LHCN-M2 (cell line): ENCODE data around the gene THSD7B. TPM values are rescaled to one million over a fixed set of nuclear protein-coding genes. Genes with fewer than 3 reads are reported as not detected.
"Not testable (repeated sequence)": the region's sequence is repeated elsewhere in the genome, so short reads cannot be mapped to it uniquely, and the experiment has no call there.

Experiments used
- DNase-seq: peaks from one replicate; pipeline ENCODE4 v3.0.0-alpha.2; 2012; ENCODE audit warnings: low read depth
- polyA plus RNA-seq: library from polyadenylated mRNA; unstranded; fragments of >200 nt; gene quantifications from one replicate; pipeline ENCODE4 v1.2.1, GENCODE V29; 2012; ENCODE audit warnings: missing spikeins
- total RNA-seq: library from RNA; depleted of rRNA; stranded (reverse); fragments of >200 nt; gene quantifications from 2 replicates; pipeline ENCODE4 v1.2.3, GENCODE V29; 2014; rRNA removed

The THSD7B gene, protein sequence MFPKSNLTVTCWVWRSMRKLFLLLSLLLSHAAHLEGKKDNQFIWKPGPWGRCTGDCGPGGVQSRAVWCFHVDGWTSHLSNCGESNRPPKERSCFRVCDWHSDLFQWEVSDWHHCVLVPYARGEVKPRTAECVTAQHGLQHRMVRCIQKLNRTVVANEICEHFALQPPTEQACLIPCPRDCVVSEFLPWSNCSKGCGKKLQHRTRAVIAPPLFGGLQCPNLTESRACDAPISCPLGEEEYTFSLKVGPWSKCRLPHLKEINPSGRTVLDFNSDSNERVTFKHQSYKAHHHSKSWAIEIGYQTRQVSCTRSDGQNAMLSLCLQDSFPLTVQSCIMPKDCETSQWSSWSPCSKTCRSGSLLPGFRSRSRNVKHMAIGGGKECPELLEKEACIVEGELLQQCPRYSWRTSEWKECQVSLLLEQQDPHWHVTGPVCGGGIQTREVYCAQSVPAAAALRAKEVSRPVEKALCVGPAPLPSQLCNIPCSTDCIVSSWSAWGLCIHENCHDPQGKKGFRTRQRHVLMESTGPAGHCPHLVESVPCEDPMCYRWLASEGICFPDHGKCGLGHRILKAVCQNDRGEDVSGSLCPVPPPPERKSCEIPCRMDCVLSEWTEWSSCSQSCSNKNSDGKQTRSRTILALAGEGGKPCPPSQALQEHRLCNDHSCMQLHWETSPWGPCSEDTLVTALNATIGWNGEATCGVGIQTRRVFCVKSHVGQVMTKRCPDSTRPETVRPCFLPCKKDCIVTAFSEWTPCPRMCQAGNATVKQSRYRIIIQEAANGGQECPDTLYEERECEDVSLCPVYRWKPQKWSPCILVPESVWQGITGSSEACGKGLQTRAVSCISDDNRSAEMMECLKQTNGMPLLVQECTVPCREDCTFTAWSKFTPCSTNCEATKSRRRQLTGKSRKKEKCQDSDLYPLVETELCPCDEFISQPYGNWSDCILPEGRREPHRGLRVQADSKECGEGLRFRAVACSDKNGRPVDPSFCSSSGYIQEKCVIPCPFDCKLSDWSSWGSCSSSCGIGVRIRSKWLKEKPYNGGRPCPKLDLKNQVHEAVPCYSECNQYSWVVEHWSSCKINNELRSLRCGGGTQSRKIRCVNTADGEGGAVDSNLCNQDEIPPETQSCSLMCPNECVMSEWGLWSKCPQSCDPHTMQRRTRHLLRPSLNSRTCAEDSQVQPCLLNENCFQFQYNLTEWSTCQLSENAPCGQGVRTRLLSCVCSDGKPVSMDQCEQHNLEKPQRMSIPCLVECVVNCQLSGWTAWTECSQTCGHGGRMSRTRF (N-terminal part only)
- not detected in 2 replicates for total RNA-seq
- 0.10 TPM for polyA plus RNA-seq

GRCh38 chr2:136765256-136766072 lies at the start of gene THSD7B:
THSD7B (plus strand) TSS chr2:136765545; CDS start chr2:136882179, 116,634 bp downstream.
- no peak for DNase-seq

GRCh38 chr2:136718273-136718672 lies 47.1 kb upstream of the THSD7B start:
- DNase-seq, result no peak

DNA sequence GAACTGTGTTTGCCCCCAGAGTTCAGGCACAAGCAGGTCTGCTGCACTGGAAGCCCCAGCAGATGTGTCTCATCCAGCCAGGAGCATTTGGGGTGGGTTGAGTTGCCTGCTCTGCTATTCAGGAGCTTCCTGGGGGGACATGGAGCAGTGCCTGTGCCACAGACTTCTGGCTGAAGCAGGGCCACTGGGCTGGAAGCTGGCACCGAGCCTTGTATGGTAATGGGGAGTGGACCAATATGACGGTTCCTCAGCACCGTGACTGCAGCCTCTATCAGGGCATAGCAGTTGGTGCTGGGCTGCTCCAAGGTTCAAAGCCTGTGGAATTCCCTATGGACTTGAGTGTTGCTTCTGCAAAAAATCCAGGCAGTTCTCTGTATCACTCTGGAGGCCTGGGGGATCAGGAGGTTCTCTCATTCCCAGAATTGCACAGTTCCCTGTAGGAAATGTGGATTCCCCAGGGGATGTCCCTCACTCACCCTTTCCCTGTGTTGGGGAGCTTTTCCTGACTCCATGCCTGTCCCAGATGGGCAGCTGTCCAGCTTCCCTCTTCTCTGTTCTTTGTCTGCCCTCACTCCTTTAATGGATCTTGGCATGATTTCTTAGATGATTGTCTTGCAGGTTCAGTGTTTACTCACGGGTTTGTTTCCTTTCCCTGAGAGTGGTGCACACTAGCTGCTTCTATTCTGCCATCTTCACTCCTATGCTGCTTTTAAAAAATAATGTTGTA lies 37.2 kb upstream of the THSD7B start:
- no peak for DNase-seq

DNA sequence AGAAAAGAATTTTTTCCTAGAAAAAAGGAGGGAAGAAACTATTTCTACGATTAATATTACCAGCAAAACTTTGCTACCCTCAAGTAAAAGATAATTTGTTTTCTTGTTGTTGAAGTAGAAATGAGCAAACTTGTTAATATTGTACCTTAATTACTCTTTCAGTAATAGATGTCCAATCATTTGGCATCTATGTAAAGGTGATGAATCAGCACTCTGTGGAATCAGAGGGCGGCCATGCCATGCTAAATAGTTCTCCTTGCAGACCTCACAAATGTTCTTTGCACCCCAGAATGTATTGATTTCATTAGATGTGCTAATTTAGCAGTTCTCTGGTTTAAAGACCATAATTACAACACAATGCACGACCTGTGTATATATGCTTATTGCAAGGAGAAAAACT lies 29.1 kb upstream of the THSD7B start:
- no peak for DNase-seq

GRCh38 chr2:136738044-136738443 lies 27.3 kb upstream of the THSD7B start:
- DNase-seq, result no peak

GRCh38 chr2:136741471-136741870 lies 23.9 kb upstream of the THSD7B start:
- DNase-seq, result no peak

GRCh38 chr2:136750065-136750464 lies 15.3 kb upstream of the THSD7B start:
- no peak for DNase-seq

DNA sequence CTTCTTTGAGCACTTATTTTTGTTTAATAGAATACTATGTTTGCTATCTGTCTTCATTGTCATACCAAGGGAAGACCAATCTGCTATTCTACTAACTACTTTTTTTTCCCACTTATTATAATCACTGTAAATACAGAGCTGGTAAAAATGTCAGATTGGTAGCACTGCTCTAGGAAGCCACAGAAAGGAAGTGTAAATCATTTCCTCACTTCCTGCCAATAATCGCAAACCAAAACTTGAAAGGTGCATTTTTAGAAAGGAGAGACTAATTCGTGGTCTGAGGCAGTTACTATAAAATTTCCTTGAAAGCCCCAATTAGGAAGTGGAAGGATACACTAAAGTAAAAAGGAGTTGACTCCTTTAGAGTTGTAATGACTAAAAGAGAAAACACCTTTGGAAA lies 13.9 kb upstream of the THSD7B start:
- DNase-seq, result no peak

GRCh38 chr2:136758504-136758903 lies 6.8 kb upstream of the THSD7B start:
- not testable (repeated sequence) for DNase-seq

GRCh38 chr2:136764452-136765255 lies 691 bp upstream of the THSD7B start:
- DNase-seq, result no peak

DNA sequence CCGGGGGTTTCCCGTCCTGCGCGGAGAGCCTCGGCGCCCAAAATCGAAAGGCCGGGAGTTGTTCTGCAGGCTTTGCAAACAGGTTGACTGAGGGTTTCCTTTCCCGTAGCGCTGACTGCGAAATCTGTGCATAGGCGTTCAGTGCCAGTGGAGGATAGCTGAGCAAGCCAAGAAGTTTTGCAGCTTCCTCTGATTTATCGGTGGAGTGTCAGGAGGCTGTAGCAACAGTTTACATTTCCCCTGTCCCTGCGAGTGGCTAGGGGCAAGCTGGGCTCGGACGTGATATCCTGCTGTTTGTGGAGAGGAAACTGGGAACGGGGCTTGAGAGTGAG lies 694 bp downstream of the THSD7B start:
- no peak for DNase-seq

DNA sequence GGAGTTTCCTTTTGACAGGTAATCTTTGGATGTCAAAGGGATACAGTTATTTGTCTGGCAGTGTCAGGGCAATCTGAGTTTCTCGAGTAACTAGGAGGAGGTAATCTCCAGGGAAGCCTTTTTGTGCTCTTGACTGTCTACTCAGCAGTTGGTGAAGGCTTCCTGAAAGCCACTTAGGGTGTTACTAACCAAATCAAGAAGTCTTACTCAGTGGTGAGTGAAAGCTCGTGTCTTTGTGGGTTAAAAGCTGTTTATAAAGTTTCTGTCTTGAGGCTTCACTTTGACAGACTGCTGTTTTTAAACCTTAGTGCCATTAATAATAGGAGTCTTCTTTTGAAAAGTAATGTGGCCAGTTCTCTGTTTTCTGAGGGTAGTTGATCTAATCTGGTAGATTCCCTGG lies 1.7 kb downstream of the THSD7B start:
- no peak for DNase-seq

- DNase-seq, result no peak
Observed at GRCh38 chr2:136769871-136770270, 4.5 kb downstream of the THSD7B start.

- no peak for DNase-seq
Observed at GRCh38 chr2:136770384-136770783, 5.0 kb downstream of the THSD7B start.

DNA sequence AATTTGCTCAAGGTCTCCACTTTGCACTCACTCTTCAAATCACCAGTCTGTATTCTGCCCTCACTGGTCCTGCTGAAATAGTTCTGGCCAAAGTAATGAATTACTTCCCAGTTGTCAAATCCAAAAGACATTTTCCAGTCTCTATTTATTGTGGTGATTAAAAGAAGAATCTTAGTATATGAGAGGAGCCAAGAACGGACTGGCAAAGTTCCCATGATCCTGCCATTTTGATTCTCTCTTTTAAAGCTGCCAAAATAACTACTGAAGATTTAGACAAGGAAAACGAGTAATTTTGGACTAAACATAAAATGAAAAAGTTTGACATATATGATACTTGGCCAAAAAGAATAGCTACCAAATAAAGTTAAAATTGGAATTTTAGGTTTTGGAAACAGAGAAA lies 12.0 kb downstream of the THSD7B start:
- no peak for DNase-seq

GRCh38 chr2:136783856-136784255 lies 18.5 kb downstream of the THSD7B start:
- no peak for DNase-seq

DNA sequence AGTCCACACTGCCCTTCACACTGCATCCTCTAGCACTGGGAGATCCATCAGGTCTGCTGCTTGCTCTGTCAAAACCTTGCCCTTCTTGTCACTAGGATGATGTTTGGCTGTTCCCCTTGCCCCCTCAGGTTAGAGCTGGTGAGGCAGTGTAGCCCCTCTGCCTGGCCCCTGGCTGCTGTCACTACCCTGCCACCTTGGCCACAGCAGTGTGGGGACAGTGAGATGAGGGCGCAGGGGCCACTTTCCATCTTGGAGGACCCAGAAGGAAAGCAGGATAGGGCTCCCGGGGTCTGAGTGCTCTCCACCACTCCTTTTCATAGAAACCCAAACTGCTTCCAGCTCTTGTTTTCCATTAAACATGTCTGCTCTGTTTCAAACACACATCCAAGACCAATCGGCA lies 19.9 kb downstream of the THSD7B start:
- DNase-seq, result no peak

GRCh38 chr2:136787970-136788369 lies 22.6 kb downstream of the THSD7B start:
- DNase-seq, result no peak

GRCh38 chr2:136796339-136796738 lies 31.0 kb downstream of the THSD7B start:
- no peak for DNase-seq
